Measurements from ENCODE around the gene SDC1. TPM values are rescaled to one million over a fixed set of nuclear protein-coding genes. Genes with fewer than 3 reads are reported as not detected.

The SDC1 gene
- polyA plus RNA-seq, 3 donors: not detected

DNA sequence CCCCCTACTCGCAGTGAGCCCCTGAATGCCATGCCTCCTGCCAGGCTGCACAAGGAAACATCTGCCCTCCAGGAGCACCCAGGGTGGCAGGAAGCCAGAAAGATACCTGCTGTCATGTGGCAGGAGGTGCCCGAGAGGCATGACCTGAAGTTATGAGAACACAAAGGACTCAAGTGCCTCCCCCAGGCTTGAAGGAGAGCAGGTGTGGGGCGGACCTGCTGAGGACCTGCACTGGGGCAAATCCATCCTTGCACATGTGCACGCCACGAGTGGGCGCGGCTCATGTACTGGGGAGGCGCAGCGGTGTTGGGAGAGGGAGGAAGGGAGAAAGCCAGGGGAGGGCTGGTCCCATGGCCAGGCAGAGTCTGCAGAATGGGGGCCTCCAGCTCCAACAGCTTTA, 26.9 kb downstream of the SDC1 start:
- 93% methylated on average over 8 of the region's 9 CpGs for WGBS (ENCODE audit: insufficient coverage)
- no peak overlapping the region for H3K9ac ChIP-seq (ENCODE audit: insufficient read depth, low read length, poor library complexity, severe bottlenecking)
- no peaks in the 10 kb centered on the region for H3K4me1 Mint-ChIP-seq

GRCh38 chr2:20197192-20197591, 27.7 kb downstream of the SDC1 start:
- intact Hi-C loops (cut with micrococcal nuclease): no loop called here
- DNase-seq: no peak
- Mint-ChIP-seq H3K4me3 (no peak overlapping the region), H3K27ac (no peak overlapping the region), H3K9me3 (no peaks in the 10 kb centered on the region), H3K4me1 (no peaks in the 10 kb centered on the region), H3K27me3 (ENCODE audit: low read depth in 3 of 3) (peaks cover 0 to 4% (median 3%) of the 10 kb centered on the region in 3 donors), H3K36me3 (no peaks in the 10 kb centered on the region)
- no CpG with 5 or more reads among the region's 9 CpGs for WGBS (ENCODE audit: insufficient coverage)
- Histone ChIP-seq H3K27me3 (ENCODE audit: control insufficient read depth in 2 of 2, insufficient read depth in 2 of 2, low read length in 2 of 2) (no peaks in the 10 kb centered on the region), H3K9me3 (replicated peaks in 1 of 2; ENCODE audit: control insufficient read depth in 1 of 2, insufficient read depth in 1 of 2, low read length in 2 of 2) (no peaks in the 10 kb centered on the region), H3K4me1 (ENCODE audit: control insufficient read depth in 1 of 2, insufficient read depth in 2 of 2, low read length in 2 of 2) (no peaks in the 10 kb centered on the region), H3K9ac (ENCODE audit: insufficient read depth, low read length, poor library complexity, severe bottlenecking) (no peak overlapping the region), H3K4me2 (replicated peaks; ENCODE audit: extremely low read depth, low read length, poor library complexity, severe bottlenecking) (no peak overlapping the region), H2AFZ (ENCODE audit: insufficient read depth, low read depth, low read length, poor library complexity, severe bottlenecking) (no peak overlapping the region), H3K36me3 (replicated peaks in 1 of 2; ENCODE audit: control insufficient read depth in 1 of 2, insufficient read depth in 2 of 2, low read length in 2 of 2) (no peaks in the 10 kb centered on the region), H3K4me3 (replicated peaks in 1 of 3; ENCODE audit: low read depth in 2 of 3, low read length in 3 of 3) (no peak overlapping the region), H3K27ac (ENCODE audit: low read depth in 1 of 2, low read length in 2 of 2) (no peak overlapping the region), H4K20me1 (ENCODE audit: insufficient read depth, low read length) (no peaks in the 10 kb centered on the region), H3K79me2 (ENCODE audit: insufficient read depth, low read length) (no peaks in the 10 kb centered on the region)
- TF ChIP-seq, protein P1, sequence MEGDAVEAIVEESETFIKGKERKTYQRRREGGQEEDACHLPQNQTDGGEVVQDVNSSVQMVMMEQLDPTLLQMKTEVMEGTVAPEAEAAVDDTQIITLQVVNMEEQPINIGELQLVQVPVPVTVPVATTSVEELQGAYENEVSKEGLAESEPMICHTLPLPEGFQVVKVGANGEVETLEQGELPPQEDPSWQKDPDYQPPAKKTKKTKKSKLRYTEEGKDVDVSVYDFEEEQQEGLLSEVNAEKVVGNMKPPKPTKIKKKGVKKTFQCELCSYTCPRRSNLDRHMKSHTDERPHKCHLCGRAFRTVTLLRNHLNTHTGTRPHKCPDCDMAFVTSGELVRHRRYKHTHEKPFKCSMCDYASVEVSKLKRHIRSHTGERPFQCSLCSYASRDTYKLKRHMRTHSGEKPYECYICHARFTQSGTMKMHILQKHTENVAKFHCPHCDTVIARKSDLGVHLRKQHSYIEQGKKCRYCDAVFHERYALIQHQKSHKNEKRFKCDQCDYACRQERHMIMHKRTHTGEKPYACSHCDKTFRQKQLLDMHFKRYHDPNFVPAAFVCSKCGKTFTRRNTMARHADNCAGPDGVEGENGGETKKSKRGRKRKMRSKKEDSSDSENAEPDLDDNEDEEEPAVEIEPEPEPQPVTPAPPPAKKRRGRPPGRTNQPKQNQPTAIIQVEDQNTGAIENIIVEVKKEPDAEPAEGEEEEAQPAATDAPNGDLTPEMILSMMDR (IDR thresholded peaks at IDR 0.05): no peak

More for the DNA sequence above, 26.9 kb downstream of the SDC1 start:
- peaks cover 0 to 4% (median 3%) of the 10 kb centered on the region in 3 donors for H3K27me3 Mint-ChIP-seq (ENCODE audit: low read depth in 3 of 3)
- Histone ChIP-seq H3K9me3 (replicated peaks in 1 of 2; ENCODE audit: control insufficient read depth in 1 of 2, insufficient read depth in 1 of 2, low read length in 2 of 2) (no peaks in the 10 kb centered on the region), H3K27me3 (ENCODE audit: control insufficient read depth in 2 of 2, insufficient read depth in 2 of 2, low read length in 2 of 2) (no peaks in the 10 kb centered on the region), H3K4me3 (replicated peaks in 1 of 3; ENCODE audit: low read depth in 2 of 3, low read length in 3 of 3) (no peak overlapping the region), H4K20me1 (ENCODE audit: insufficient read depth, low read length) (no peaks in the 10 kb centered on the region), H3K4me1 (ENCODE audit: control insufficient read depth in 1 of 2, insufficient read depth in 2 of 2, low read length in 2 of 2) (no peaks in the 10 kb centered on the region), H3K79me2 (ENCODE audit: insufficient read depth, low read length) (no peaks in the 10 kb centered on the region), H3K36me3 (replicated peaks in 1 of 2; ENCODE audit: control insufficient read depth in 1 of 2, insufficient read depth in 2 of 2, low read length in 2 of 2) (no peaks in the 10 kb centered on the region), H3K27ac (ENCODE audit: low read depth in 1 of 2, low read length in 2 of 2) (no peak overlapping the region), H2AFZ (ENCODE audit: insufficient read depth, low read depth, low read length, poor library complexity, severe bottlenecking) (no peak overlapping the region), H3K4me2 (replicated peaks; ENCODE audit: extremely low read depth, low read length, poor library complexity, severe bottlenecking) (no peak overlapping the region)
- intact Hi-C loops (cut with micrococcal nuclease): no loop called here
- H3K9me3 Mint-ChIP-seq: no peaks in the 10 kb centered on the region
- H3K36me3 Mint-ChIP-seq: no peaks in the 10 kb centered on the region
- TF ChIP-seq, protein P1 (IDR thresholded peaks at IDR 0.05): no peak
- DNase-seq: no peak
- no peak overlapping the region for H3K27ac Mint-ChIP-seq
- no peak overlapping the region for H3K4me3 Mint-ChIP-seq

Data from CD14-positive monocyte (primary cell).